IPS-15b (cell line): Measurements from ENCODE around the gene PPP1R18.

Experiments
- H3K27me3 ChIP-seq: one replicate; pipeline ENCODE4 v1.6.1; 2013; ENCODE audit warnings: low read length; ENCODE audit not compliant: control insufficient read depth, insufficient read depth
- H3K36me3 ChIP-seq: one replicate; pipeline ENCODE4 v1.6.1; 2013; ENCODE audit warnings: low read length; ENCODE audit not compliant: control insufficient read depth, insufficient read depth
- H3K4me1 ChIP-seq: one replicate; pipeline ENCODE4 v1.6.1; 2013; ENCODE audit warnings: mild to moderate bottlenecking, low read length; ENCODE audit not compliant: control insufficient read depth, insufficient read depth
- H3K4me3 ChIP-seq: one replicate; pipeline ENCODE4 v1.5.1; 2013; ENCODE audit warnings: low read depth, low read length
- H3K9ac ChIP-seq: one replicate; pipeline ENCODE4 v1.6.1; 2013; ENCODE audit warnings: low read depth, mild to moderate bottlenecking, low read length
- H3K9me3 ChIP-seq: one replicate; pipeline ENCODE4 v1.6.1; 2013; ENCODE audit warnings: mild to moderate bottlenecking, low read length; ENCODE audit not compliant: control insufficient read depth, insufficient read depth

PPP1R18 gene

GRCh38 chr6:30686009-30686907 lies at the start of gene PPP1R18:
Gene PPP1R18 (minus strand): TSS chr6:30686645. CDS start chr6:30686018, 627 bp downstream.
- Histone ChIP-seq H3K4me1 (peaks cover 33% of the 10 kb centered on the region), H3K36me3 (peaks cover 2% of the 10 kb centered on the region)

DNA sequence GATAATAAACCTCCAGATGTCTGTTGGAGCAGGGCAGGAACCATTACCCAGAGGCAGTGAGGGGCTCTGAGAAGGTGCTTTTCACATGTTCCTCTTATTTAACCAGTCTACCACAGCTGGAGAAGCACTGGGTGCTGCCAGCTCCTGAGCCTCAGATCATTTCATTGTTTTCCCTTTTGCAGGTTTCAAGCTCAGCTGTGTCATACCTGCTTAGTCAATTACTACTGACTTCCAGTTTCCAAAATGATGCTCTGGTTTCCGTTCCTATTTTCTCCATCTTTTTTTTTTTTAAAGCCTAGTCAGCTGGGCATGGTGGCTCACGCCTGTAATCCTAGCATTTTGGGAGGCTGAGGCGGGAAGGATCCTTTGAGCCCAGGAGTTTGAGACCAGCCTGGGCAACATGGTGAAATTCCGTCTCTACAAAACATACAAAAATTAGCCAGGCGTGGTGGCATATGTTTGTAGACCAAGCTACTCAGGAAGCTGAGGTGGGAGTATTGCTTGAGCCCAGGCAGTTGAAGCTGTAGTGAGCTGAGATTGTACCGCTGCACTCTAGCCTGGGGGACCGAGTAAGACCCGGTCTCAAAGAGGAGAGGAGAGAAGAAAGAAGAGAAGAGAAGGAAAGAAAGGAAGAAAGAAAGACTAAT lies 49.3 kb upstream of the PPP1R18 start:
- peaks cover 36% of the 10 kb centered on the region for H3K36me3 ChIP-seq
- no peaks in the 10 kb centered on the region for H3K9me3 ChIP-seq
- H3K27me3 ChIP-seq: no peaks in the 10 kb centered on the region
- H3K4me3 ChIP-seq: no peak overlapping the region
- no peaks in the 10 kb centered on the region for H3K4me1 ChIP-seq
- no peak overlapping the region for H3K9ac ChIP-seq

More at GRCh38 chr6:30686009-30686907, at the start of gene PPP1R18:
- Histone ChIP-seq H3K9ac (peak within 1 kb of the TSS; percentile 73), H3K9me3 (no peaks in the 10 kb centered on the region), H3K4me3 (peak within 1 kb of the TSS; percentile 87), H3K27me3 (no peaks in the 10 kb centered on the region)

DNA sequence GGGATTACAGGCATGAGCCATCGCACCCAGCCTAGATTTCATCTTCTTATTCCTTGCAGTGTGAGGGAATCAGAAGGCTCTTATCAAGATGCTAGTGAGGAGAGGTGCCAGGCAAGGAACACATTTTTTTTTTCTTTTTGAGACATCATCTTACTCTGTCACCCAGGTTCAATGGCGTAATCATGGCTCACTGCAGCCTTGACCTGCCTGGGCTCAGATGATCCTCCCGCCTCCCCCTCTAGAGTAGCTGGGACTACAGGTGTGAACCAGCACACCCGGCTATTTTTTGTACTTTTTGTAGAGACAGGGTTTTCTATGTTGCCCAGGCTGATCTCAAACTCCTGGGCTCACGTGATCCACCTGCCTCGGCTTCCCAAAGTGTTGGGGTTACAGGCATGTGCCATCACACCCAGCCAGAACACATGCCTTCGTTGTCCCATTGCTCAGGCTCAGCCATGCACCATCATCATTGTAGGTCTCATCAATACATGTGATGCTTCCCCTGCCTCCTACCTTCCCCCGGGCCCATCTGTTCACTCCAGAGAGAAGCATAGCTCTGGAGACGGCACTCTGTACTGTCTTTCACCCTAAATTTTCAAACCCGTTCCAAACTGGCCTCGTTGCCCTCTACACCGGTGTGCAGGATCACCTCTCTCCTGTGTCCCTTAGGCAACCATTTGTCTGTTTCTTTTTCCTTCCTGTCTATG lies 45.9 kb upstream of the PPP1R18 start:
- H3K4me3 ChIP-seq: no peak overlapping the region
- peaks cover 32% of the 10 kb centered on the region for H3K36me3 ChIP-seq
- H3K9me3 ChIP-seq: no peaks in the 10 kb centered on the region
- H3K27me3 ChIP-seq: no peaks in the 10 kb centered on the region
- H3K9ac ChIP-seq: no peak overlapping the region
- H3K4me1 ChIP-seq: no peaks in the 10 kb centered on the region

DNA sequence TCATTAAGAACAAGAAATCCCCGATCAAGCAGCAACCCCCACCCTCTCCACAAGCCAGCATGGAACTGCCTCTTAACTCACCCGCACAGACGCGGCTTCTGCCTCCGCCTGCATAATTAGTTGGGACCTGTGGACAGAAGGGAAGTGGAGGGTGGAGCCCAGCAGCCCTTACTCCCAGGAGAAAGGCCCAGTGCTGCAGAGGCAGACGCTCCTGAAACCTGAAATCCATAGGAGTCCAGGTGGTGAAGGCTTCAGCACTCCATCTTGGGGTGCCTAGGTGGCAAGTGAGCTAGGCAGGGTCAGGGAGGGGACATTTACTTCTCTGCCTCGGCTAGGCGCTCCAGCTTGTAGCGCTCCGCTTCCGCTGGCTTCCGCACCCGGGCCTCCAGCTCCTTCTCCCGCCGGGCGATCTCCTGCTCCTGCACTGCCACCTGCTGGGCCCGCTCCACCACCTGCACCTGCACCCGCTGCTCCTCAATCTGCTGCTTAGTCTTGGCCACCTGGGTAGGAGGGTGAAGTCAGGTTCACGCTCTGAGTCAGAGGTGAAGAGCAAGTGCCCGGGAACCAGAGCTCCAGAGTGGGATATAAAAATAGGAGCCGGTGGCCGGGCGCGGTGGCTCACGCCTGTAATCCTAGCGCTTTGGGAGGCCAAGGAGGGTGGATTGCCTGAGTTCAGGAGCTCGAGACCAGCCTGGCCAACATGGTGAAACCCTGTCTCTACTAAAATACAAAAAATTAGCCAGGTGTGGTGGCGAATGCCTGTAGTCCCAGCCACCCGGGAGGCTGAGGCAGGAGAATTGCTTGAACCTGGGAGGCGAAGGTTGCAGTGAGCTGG lies 44.4 kb upstream of the PPP1R18 start:
- Histone ChIP-seq H3K27me3 (no peaks in the 10 kb centered on the region), H3K9ac (no peak overlapping the region), H3K36me3 (peaks cover 26% of the 10 kb centered on the region), H3K9me3 (no peaks in the 10 kb centered on the region), H3K4me1 (no peaks in the 10 kb centered on the region), H3K4me3 (peak overlapping the region; percentile 42)

GRCh38 chr6:30727920-30728553 lies 41.6 kb upstream of the PPP1R18 start:
- Histone ChIP-seq H3K9ac (no peak overlapping the region), H3K4me3 (no peak overlapping the region), H3K4me1 (peaks cover 1% of the 10 kb centered on the region), H3K27me3 (no peaks in the 10 kb centered on the region), H3K36me3 (peaks cover 35% of the 10 kb centered on the region), H3K9me3 (no peaks in the 10 kb centered on the region)

GRCh38 chr6:30726506-30727413 lies 40.3 kb upstream of the PPP1R18 start:
- Histone ChIP-seq H3K36me3 (peaks cover 42% of the 10 kb centered on the region), H3K9ac (no peak overlapping the region), H3K9me3 (no peaks in the 10 kb centered on the region), H3K4me1 (peaks cover 3% of the 10 kb centered on the region), H3K27me3 (no peaks in the 10 kb centered on the region), H3K4me3 (no peak overlapping the region)

DNA sequence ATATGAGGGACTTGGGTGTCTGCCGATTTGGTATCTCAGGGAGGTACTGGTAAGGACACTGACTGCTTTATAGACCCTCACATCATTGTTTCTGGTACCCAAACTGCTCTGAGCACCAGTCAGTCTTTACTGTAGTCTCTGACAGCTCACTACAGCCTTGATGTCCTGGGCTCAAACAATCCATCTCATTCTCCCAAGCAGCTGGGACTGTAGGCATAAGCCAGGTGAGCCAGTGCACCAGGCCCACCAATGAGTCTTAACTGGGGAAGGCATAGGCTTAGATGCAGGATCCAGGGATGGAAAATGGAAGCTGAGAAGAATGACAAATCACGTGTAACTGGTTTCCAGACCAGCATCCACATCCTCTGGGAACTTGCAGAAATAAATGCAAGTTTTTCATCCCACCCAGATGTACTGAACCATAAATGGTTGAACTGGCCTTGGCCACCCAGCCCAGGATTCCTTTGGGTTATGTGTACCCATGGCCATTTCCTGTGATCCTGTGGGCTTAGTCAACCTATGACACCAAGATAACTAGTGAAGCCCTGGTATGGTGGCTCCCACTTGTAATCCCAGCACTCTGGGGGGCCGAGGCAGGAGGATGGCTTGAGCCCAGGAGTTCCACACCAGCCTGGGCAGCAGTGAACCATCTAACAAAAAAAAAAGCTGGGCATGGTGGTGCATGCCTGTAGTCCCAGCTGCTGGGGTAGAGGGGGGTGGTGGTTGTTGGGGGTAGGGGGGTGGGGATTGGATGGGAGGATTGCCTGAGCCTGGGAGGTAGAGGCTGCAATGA lies 39.5 kb upstream of the PPP1R18 start:
- no peak overlapping the region for H3K9ac ChIP-seq
- H3K4me1 ChIP-seq: peaks cover 3% of the 10 kb centered on the region
- H3K27me3 ChIP-seq: no peaks in the 10 kb centered on the region
- no peaks in the 10 kb centered on the region for H3K9me3 ChIP-seq
- no peak overlapping the region for H3K4me3 ChIP-seq
- H3K36me3 ChIP-seq: peaks cover 46% of the 10 kb centered on the region

- Histone ChIP-seq H3K36me3 (peaks cover 44% of the 10 kb centered on the region), H3K9me3 (no peaks in the 10 kb centered on the region), H3K9ac (no peak overlapping the region), H3K4me1 (peaks cover 3% of the 10 kb centered on the region), H3K27me3 (no peaks in the 10 kb centered on the region), H3K4me3 (no peak overlapping the region)
Observed at GRCh38 chr6:30724906-30725667, 38.6 kb upstream of the PPP1R18 start.
